Right lobe of liver (tissue), 6 donors: ENCODE data around the gene HS3ST2. TPM values are rescaled to one million over a fixed set of nuclear protein-coding genes. Genes with fewer than 3 reads are reported as not detected.
A peak's percentile ranks its signal among the peaks of the same experiment; 100 is the strongest.

Experiments used
- ATAC-seq, 4 donors: fragments of 200-7000 bp; cut with Tn5 transposase; one replicate each; pipeline ENCODE4 v1.9.1; 2020; ENCODE audit warnings: mild to moderate bottlenecking in 4 of 4, moderate library complexity in 4 of 4
- DNase-seq, 3 donors: peaks; one replicate each; pipeline ENCODE4 v3.0.0-alpha.2; 2020
- H3K27ac ChIP-seq, 3 donors: fragments of 200-600 bp; one replicate each; pipeline ENCODE4 v1.8.0; 2022
- H3K27me3 ChIP-seq, 2 donors: fragments of 200-600 bp; one replicate each; pipeline ENCODE4 v1.8.0; 2022
- H3K36me3 ChIP-seq, 4 donors: fragments of 200-600 bp; sonication (generic) in 1 of 4; one replicate each; pipeline versions ENCODE4 v1.5.1 to v1.8.0; 2017 to 2022; ENCODE audit warnings: control low read depth in 1 of 4
- H3K4me1 ChIP-seq, 4 donors: fragments of 200-600 bp; sonication (generic) in 1 of 4; one replicate each; pipeline versions ENCODE4 v1.5.1 to v1.8.0; 2017 to 2022; ENCODE audit warnings: control low read depth in 1 of 4
- H3K4me3 ChIP-seq, 3 donors: fragments of 200-600 bp; one replicate each; pipeline ENCODE4 v1.8.0; 2022
- H3K9me3 ChIP-seq, 4 donors: fragments of 200-600 bp; sonication (generic) in 1 of 4; one replicate each; pipeline versions ENCODE4 v1.5.1 to v1.8.0; 2017 to 2022; ENCODE audit warnings: control low read depth in 1 of 4
- CTCF ChIP-seq, 4 donors: fragments of 200-600 bp in 3 of 4; fragments of 450-650 bp in 1 of 4; IDR thresholded peaks; one replicate each; pipeline versions ENCODE4 v1.5.1 to v1.8.0; 2016 to 2022; ENCODE audit warnings: antibody characterized with exemption in 4 of 4, mild to moderate bottlenecking in 2 of 4
- POLR2A ChIP-seq: fragments of 450-650 bp; IDR thresholded peaks from one replicate; pipeline ENCODE4 v1.6.1; 2017; ENCODE audit warnings: antibody characterized with exemption, mild to moderate bottlenecking
- WGBS: methylation state at CpG from one replicate; pipeline ENCODE4 v1.1.6; 2018; ENCODE audit warnings: low coverage, low lambda C conversion rate; ENCODE audit not compliant: insufficient coverage; ENCODE audit errors: missing lambda C conversion rate; 5-methylcytosine and 5-hydroxymethylcytosine counted together
- intact Hi-C, 2 donors: fragments of 100-400 bp; cut with DNase I; formaldehyde crosslinking; loops; one replicate each; pipeline versions ENCODE4 v1.11.2 to v1.14.1; 2022
- total RNA-seq, 6 experiments: library from RNA; depleted of rRNA in 2 of 6; stranded (reverse); fragments of >200 nt in 2 of 6; fragmentation: NEBNext Ultra II Directional in 3 of 6; extraction: Animal tissue kit (Norgen Biotek cat#: 25700) in 3 of 6; gene quantifications; one replicate each; pipeline versions ENCODE4 v1.1.0 to v1.2.4, GENCODE V29; 2016 to 2023
- donor health status: DM: no; HTN: yes; CAD: no.
- donor health status: DM: no; HTN: no; CAD: no.
- donor health status: DM: no; HTN: no; CAD: no.
- donor health status: DM: no; HTN: yes; CAD: no.
- donor health status: DM: no; HTN: yes; CAD: no.

HS3ST2 gene
- total RNA-seq, 6 experiments from 2014 or later = 0.21 to 3.2 (median 0.93) TPM; not detected in 1

DNA sequence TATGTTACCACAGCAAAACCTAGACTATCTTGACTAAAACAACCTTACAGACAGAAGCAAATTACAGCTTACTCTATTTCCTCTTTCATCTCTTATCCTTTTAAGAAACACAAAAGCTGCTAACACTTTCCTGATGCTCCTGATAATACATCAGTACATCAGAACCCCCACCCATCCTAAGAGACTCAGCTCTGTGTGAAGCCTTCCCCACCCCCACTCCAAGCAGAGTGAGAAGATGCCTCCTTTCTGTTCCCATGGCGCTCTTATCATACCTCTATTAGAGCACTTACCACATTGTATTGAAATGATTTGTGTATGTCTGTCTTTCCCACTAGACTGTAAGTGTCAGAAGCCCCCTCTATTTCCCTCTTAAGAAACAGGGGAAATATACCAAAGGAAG is 42.4 kb upstream of the HS3ST2 start:
- Histone ChIP-seq H3K4me3 (no peak overlapping the region), H3K4me1 (no peaks in the 10 kb centered on the region), H3K27me3 (no peaks in the 10 kb centered on the region), H3K27ac (no peak overlapping the region), H3K9me3 (no peaks in the 10 kb centered on the region), H3K36me3 (no peaks in the 10 kb centered on the region)
- no peak for ATAC-seq
- no peak for DNase-seq
- whole genome bisulfite sequencing = 55% methylated on average over 1 of the region's 1 CpG
- intact Hi-C loops = no loop called here
- TF ChIP-seq POLR2A = no peak
- no peak for TF ChIP-seq CTCF (IDR thresholded peaks at IDR 0.05)

- Histone ChIP-seq H3K27ac (no peak overlapping the region), H3K4me1 (no peaks in the 10 kb centered on the region), H3K9me3 (no peaks in the 10 kb centered on the region), H3K36me3 (no peaks in the 10 kb centered on the region), H3K4me3 (no peak overlapping the region), H3K27me3 (no peaks in the 10 kb centered on the region)
- 28% methylated on average over 6 of the region's 6 CpGs for WGBS
- no peak for TF ChIP-seq POLR2A
- TF ChIP-seq CTCF (IDR thresholded peaks at IDR 0.05) = no peak
- DNase-seq (no peak), ATAC-seq (no peak)
- intact Hi-C loops = no loop called here
Observed at GRCh38 chr16:22775220-22775922, 38.6 kb upstream of the HS3ST2 start.

DNA sequence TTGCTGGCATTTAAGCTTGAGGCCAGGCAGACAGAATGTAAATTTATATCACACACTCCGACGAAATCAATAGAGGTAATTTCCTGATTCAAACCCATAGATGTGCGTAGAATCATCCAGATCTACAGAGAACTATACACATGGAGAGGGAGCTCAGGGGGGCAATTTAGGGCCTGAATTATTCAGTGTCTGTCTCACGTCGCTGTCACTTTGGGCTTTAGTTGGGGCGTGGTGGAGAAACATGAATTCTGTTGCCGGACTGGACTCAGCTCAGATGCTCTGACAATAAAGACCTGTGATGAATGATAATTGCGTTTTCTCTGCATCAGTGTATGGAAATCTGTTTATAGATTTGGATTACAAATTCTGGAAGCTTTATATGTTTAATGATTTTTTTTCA is 32.5 kb upstream of the HS3ST2 start:
- Histone ChIP-seq H3K36me3 (no peaks in the 10 kb centered on the region), H3K4me1 (no peaks in the 10 kb centered on the region), H3K27me3 (no peaks in the 10 kb centered on the region), H3K9me3 (no peaks in the 10 kb centered on the region), H3K4me3 (no peak overlapping the region), H3K27ac (no peak overlapping the region)
- no peak for TF ChIP-seq CTCF (IDR thresholded peaks at IDR 0.05)
- no peak for TF ChIP-seq POLR2A
- WGBS = 79% methylated on average over 8 of the region's 8 CpGs
- no peak for DNase-seq
- ATAC-seq = no peak
- intact Hi-C loops = no loop called here

GRCh38 chr16:22782314-22782713 is 31.6 kb upstream of the HS3ST2 start:
- peak; percentile 49 to 95 (median 87) for ATAC-seq
- intact Hi-C loops = no loop called here
- H3K4me3 ChIP-seq = no peak overlapping the region
- DNase-seq = peak in 1 of 3 donors; percentile 25
- WGBS = 17% methylated on average over 4 of the region's 4 CpGs
- H3K27ac ChIP-seq = no peak overlapping the region
- no peaks in the 10 kb centered on the region for H3K27me3 ChIP-seq
- no peaks in the 10 kb centered on the region for H3K9me3 ChIP-seq
- H3K4me1 ChIP-seq = no peaks in the 10 kb centered on the region
- H3K36me3 ChIP-seq = no peaks in the 10 kb centered on the region
- TF ChIP-seq CTCF (IDR thresholded peaks at IDR 0.05) = no peak
- TF ChIP-seq POLR2A = no peak
